ENCODE results near the gene C5orf15.
A peak's percentile ranks its signal among the peaks of the same experiment; 100 is the strongest.
"Not testable (repeated sequence)": the region's sequence is repeated elsewhere in the genome, so short reads cannot be mapped to it uniquely, and the experiment has no call there.

C5orf15 gene

DNA sequence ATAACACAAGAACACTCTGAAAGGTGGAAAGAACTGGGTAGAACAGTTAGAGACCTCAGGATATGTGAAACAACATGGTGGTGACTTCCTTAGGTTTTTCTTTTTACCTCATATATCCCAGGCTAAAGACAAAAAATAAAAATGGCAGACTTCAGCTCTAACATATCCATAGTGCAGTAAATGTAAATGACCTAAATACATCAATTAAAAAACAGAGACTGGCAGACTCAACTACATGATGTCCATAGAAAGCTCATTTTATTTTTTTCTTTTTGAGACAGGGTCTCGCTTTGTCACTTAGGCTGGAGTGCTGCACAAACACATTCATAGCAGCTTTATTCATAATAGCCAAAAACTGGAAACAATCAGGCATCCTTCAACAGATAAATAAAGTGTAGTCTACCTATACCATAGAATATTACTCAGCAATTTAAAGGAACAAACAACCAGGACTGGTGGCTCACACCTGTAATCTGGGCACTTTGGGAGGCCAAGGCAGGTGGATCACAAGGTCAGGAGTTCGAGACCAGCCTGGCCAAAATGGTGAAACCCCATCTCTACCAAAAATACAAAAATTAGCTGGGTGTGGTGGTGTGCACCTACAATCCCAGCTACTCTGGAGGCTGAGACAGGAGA, 4.8 kb downstream of the C5orf15 start:
- DNase-seq = no peak

DNA sequence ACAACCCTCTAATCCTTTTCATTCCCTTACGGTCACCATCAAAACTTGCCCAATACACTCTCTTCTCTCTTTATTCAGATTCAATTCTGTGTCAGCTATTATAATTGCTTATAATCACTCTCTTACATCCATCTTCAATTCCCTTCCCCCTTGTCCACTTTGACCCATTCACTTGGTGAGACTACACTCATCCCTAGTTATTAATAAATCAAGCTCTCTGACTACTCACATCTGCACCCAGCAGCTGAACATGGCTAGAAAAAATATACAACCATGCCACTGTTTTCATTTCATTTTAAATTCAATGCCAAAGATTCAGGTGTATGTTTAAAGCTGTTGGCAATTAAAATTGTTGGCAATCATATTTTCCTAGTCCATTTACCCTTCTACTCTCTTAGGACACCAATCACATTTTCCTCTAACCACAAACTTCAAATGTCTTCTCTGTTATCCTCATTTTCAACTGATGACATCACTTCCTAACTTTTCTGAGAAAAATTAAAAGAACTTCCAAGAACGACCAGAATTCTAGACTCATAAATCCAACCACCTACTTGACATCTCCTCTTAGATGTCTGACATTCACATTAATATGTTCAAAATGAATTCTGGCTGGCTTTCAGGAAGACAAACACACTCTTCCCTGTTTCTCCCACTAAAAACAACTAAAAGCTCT, 5.5 kb downstream of the C5orf15 start:
- DNase-seq = no peak

DNA sequence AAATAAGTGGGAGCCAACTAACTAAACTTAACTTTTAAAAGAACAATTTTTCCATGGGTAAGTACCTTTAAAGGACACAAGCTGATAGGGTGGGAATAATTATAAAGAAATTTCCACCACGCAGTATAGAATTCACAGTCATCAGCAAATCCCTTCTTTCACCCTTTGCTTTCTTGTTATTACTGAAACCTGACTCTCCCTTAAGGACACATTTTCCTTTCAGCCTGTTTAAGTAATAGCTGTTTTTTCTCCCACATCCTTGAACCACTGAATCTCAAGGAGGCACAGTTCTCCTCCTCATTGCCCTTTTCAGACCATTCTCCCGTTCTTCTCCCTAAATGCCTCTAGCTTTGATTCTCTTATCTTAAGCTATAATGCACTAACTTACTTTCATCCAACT, 6.3 kb downstream of the C5orf15 start:
- DNase-seq = no peak

DNA sequence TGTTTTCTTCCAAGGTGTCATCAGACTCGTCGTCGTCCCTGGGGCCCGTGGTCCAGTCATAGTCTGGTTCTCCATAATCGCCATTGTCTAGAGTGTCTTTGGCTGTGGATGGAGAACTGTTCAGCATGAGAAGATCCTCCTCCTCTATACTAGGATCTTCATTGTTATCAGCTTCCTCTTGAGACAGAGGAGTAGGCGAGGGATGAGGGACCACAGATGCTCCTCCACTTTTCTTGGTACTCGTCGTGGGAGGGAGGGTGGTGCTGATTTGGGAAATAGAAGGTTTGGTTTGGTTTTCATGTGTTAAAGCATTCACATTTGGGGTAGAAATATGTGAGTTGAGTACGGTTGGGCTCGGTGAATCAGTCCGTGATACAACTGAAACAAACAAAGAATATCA, 8.8 kb downstream of the C5orf15 start:
- DNase-seq = no peak

DNA sequence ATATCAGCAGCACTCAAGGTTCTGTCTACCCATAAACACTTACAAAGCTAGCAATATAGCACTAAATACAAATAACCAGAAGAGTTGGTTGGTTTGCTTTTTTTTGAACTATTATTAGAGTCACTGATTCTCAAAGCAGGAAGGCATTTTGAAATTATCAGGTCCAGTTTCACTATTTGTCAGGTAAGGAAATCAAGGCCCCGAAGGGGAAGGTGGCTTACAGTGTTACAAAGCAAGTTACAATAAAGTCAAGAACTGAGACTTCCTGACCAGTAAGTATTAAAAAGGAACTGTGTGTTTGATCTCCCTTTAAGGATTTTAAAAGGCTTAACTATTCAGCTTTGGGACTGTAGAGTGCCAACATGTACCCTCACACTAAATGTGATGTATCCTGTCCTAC, 10.8 kb downstream of the C5orf15 start:
- no peak for DNase-seq

DNA sequence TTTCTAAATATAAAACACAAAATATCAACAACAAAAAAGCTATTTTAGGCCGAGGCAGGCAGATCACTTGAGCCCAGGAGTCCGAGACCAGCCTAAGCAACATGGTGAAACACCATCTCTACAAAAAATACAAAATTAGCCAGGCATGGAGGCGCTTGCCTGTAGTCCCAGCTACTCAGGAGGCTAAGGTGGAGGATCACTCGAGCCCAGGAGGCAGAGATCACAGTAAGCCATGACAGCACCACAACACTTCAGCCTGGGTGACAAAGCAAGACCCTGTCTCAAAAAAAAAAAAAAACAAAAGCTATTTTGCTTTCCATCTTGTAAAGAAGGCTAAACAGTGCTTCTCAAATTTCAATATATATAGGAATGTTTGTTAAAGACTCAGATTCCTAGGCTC, 11.3 kb downstream of the C5orf15 start:
- DNase-seq = no peak

DNA sequence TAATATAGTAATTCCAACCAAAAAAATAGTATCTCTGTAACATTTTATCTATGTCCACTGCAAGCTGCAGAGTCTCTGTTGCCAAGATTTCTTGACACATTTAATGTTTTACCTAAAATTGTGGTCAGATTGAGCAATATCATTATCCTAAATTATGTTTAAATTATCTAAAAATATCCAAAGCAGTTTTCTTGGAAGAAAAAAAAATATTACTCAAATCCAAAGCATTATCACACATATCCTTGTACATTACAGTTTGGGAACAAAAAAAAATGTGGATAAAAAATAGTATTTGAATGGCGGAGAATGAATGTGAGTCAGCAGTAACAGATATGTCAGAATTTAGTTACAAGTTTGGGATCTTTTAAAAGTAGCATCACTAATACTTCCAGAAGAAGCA, 12.2 kb downstream of the C5orf15 start:
- not testable (repeated sequence) for DNase-seq

DNA sequence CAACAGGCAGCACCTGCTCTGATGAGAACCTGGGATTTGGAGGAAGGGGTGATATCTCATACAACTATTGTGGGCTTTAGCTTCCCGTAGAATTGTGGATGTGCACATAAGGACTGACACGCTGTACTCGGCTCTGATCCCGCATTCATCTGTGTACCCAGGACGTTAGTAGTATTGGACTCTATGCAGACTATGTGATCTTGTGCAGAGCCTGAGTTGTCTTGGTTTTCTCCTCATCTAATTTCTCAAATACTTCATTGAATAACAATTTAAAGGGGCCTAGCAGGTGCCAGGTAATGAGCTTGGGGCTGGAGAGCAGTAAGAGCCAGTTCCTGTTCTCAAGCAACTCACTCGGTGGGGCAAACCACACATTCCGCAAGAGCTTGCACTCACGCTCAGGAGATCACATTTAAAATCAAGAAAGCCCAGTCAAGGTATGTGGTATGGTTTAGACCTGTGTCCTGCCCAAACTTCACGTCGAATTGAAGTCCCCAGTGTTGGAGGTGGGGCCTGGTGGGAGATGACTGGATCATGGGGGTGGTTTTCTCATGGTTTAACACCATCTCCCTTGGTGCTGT, 14.8 kb downstream of the C5orf15 start:
- DNase-seq = no peak

DNA sequence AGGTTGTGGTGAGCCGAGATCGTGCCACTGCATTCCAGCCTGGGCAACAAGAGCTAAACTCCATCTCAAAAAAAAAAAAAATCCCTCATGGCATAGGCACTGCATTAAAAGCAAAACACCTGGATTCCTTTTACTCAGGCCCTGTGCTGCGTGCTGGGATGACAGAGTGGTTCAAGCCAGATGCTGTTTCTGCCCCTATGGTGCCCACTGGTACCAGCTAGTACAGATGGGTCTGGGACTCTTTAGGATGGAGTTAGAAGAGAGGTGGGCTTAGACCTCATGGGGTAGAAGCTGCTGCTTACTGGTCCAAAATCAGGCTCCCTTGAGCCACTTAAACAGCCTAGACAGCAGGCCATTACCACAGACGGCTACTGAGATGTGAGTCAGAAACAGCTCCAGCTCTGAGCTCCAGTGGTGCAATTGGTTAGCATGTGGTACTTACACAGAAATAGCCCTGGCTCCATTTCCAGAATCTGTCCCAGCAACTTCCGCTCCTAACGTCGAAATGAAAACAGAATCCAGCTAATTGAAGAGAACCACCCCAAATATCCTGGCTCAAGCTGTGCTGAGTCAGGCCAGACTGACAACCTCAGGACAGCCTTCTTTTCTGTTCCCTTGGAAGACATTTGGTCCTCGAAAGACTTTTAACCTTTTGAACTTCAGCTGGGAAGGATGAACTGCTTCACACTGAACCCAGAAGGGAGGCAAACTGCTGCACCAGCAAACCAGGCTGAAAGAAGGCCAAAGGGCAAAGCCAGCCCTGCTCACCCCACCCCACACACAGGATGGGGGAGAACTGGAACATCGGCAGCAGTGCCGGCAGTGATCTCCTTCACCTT, 15.5 kb downstream of the C5orf15 start:
- peak in 6 of 56 donors; percentile 18 to 45 (median 24) for DNase-seq

DNA sequence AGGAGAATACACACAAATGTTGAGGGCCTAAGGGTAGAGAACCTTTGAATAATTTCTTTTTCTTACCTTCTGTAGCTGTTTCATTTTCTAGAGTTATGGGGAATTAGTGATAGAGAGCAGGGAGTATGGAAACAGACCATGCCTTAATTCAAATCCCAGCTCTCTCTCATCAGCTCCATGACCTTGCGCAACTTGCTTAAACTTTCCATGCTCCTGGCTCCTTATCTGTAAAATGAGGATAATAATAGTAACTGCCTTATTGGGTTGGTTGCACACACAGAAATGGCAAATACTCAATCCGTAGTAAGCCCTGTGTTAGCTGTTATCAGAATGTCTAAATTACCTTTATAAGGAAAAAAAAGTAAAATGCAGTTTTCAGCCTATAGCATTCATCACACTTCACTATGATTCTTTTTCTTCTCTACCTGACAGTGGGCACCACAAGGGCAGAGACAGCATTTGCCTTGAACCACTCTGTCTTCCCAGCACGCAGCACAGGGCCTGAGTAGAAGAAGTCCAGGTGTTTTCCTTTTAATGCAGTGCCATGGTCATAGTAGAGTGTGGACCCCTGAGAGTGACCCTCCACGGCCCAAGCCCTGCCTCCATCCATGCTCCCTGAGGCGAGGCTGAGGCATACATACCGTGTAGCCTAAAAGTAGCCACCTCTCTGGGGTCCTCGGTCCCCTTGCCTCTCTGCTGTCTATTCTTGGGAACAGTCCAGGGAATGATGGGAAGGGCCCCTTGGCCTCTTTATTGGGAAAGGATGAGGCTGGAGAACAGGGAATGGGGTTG, 17.4 kb downstream of the C5orf15 start:
- DNase-seq = no peak

DNA sequence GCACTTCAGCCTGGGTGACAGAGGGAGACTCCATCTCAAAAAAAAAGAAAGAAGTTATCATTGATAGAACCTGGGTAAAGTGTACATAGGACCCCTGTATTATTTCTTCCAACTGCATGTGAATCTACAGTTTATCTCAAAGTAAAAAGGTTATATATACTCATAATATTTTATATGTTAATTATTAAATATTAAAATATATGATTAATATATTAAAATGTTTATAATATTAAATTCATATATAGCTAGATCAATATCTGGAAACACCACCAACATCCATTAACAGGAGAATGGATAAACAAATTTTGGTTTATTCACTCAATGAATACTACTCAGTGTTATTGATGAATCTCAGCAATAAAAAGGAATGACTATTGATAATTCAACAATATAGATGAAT, 19.7 kb downstream of the C5orf15 start:
- no peak for DNase-seq

DNA sequence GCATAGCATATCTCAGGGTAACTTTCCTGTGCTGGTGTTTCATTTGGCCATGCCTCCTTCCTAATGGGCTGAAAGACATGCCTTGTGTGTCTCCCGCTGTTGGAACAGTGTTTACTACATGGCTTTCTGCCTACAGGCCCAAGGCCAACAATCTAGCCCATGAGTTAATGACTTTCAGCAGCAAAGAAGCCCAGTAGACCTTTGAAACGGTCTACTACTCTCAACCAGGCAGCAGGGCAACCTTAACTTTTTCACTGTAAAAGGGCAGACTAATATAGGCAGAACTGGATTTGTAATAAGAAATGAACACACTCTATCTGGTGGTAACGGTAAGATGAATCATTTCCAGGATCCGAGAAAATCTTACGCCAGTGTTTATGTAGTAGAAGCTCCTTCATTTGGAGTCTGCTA, 21.0 kb downstream of the C5orf15 start:
- DNase-seq = peak in 3 of 56 donors; percentile 8 to 18 (median 17)

DNA sequence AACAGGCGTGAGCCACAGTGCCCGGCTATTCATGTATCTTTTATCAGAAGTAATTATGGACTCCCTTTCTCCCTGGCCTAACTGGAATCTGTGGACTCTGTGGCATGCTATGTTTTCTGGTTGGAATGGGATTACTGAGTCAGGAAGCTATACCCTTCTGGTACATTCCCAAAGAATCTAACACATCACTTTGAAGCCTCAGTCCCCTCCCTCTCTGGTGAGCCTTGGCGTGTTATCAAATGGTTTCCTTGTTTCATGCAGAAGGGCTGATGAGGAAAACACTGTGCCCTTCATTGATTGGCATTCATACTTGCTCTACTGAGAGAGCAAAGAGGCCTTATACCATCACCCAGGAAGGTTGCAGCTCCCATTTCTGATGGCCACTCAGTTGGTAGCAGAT, 22.9 kb downstream of the C5orf15 start:
- peak in 4 of 56 donors; percentile 18 to 42 (median 20) for DNase-seq

DNA sequence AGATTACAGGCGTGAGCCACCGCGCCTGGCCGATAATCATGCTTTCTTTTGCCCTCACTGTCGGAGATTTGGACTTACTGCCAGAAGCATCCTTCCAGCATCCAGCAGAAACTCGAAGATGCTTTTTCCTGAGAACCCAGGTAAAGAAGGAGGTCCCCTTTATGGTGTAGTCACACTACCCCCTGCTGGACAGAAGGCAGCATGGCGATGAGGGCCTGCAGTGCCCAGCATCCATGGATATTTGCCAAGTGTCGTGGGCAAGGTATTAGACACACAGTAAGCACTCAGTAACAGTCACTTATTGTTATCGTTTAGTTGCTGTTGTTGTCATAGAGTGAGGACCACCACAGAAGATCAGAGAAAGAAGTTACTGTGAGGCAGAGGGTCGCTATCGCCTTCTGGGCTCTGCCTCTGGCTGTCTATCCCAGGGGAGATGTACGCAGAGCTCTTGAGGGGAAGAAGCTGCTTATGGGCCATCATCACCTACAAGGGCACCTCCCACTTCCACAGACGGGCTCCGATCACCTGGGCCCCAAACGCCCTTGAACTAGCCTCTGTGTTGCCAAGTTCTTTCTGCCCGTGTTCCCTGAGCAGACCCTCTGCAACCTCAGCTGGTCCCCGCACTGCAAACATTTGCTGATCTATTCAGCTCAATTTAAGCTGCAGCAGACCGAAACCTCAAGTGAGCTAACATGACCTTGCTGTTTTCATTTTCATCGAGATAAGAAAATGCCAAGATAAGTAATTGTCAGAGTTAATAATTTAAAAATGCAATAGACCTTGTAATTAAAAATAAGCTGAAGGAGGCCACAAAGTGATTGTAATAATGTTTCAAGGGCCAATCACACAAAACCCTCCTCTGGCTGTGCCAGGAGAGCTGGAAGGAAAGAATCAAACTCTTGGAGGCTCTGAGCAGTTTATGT, 23.9 kb downstream of the C5orf15 start:
- DNase-seq = peak in 25 of 56 donors; percentile 7 to 70 (median 30)

DNA sequence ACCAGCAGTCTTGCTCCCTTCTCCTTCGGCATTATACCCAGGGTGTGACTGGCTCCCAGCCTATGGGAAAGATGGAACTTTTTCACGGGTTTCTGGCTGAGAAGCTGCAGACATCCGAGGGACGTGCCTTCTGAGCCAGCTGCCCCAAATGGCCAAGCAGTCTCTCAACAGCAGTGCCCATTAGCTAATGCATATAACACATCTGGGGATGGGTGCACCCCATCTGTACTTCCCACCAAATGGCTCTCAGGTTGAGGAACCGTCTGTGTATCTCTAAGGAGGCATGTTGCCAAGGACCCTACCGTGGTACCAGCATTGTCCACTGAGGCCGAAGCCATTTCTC, 25.0 kb downstream of the C5orf15 start:
- no peak for DNase-seq

DNA sequence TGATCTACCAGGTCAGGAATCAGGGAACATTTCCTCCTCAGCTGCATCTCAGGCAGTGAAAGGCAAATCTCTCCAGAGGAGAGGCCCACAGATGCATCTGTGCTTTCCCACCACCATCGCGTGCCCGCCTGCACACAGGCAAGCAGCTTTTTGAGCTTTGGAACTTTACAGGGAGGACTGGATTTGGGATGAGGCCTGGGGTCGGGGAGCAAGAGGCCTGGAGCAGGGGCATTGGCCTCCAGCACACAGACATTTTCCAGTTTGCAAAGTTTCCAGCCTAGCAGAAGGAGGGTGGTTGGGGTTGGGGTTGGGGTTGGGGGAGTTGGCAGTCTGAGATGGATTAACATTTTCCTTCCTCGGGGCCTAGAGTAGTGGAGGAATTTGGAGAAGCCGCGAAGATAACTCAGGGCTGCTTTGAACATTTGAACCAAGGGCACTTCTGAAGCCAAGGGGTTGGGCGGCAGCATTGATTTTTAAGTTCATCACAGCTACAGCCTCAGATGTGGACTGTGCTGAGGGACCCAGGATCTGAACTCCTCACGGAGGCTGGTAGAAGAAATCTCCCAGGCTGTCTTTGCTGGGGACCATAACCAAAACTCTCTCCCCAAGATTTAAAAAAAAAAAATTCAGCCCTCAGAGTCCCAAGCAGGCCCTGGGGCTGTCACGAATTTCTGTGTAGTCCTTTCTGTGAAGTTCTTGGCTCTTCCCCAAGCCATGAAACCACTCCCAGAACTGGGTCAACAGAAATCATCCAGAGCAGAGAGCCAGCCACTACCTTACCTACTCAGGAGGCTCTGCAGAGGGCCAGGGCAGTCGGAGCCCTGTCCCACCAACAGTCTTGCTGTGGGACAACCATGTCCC, 25.6 kb downstream of the C5orf15 start:
- DNase-seq = no peak

DNA sequence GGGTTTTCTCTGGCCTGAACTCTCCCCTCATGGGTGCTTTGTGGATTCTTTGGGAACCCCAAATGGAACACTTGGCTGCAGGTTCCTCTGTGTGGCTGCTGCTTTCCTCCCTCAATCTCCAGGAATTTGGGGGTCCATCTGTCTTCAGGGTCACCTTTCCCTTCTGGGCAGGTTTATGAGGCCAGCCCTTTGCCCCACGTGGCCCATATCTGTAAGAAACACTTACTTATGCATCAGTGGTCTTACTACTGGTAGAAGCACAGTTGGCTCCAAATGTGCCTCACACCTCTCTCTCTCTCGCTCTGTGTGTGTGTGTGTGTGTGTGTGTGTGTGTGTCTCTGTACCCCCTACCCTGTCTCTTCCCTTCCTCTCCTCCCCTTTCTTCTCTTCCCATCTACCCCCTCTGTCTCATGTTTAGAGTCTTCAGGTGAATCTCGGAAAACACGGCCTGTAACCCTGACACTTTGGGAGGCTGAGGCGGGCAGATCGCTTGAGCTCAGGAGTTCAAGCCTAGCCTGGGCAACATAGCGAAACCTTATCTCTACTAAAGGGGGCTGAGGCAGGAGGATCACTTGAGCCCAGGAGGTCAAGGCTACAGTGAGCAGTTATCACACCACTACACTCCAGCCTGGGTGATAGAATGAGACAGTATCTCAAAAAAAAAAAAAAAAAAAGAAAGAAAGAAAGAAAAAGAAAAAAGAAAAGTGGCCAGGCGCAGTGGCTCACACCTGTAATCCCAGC, 26.8 kb downstream of the C5orf15 start:
- DNase-seq = no peak

DNA sequence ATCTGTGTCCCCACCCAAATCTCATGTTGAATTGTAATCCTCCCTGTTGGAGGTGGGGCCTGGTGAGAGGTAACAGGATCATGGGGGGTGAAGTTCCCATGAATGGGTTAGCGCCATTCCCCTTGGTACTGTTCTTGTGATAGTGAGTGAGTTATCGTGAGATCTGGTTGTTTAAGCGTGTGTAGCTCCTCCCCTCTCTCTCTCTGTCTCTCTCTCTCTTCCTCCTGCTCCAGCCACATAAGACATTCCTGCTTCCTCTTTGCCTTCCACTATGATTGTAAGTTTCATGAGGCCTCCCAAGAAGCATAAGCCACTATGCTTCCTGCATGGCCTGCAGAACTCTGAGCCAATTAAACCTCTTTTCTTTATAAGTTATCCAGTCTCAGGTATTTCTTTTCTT, 28.8 kb downstream of the C5orf15 start:
- no peak for DNase-seq
